Activated naive CD8-positive, alpha-beta T cell treated with anti-CD3 and anti-CD28 coated beads, Interleukin-2, amount 10 ng/mL, durations not matched to agents 7 days and 5 days (primary cell): ENCODE measurements around the gene CD40. TPM values are rescaled to one million over a fixed set of nuclear protein-coding genes. Genes with fewer than 3 reads are reported as not detected.
A peak's percentile ranks its signal among the peaks of the same experiment; 100 is the strongest.

Source experiments
- ATAC-seq: fragments of 150-1000 bp; cut with Tn5 transposase; one replicate; pipeline ENCODE4 v1.10.0; 2021; ENCODE audit warnings: low read depth, moderate library complexity
- POLR2A ChIA-PET: fragments of 350-600 bp; sonication (Branson Sonifier 250); formaldehyde crosslinking; loops from one replicate; lab custom pipeline; 2021; ENCODE audit warnings: antibody characterized with exemption; lab: Charles Lee
- DNase-seq: peaks from one replicate; pipeline ENCODE4 v3.0.0; 2021
- H3K27ac Mint-ChIP-seq: one replicate; pipeline ENCODE4 v1.8.0; 2022; ENCODE audit warnings: mild to moderate bottlenecking, mixed read lengths
- H3K27me3 Mint-ChIP-seq: one replicate; pipeline ENCODE4 v1.8.0; 2022; ENCODE audit warnings: mild to moderate bottlenecking, moderate library complexity, mixed read lengths
- H3K36me3 Mint-ChIP-seq: one replicate; pipeline ENCODE4 v1.8.0; 2021; ENCODE audit warnings: mild to moderate bottlenecking, mixed read lengths
- H3K4me1 Mint-ChIP-seq: one replicate; pipeline ENCODE4 v1.8.0; 2021; ENCODE audit warnings: mixed read lengths
- H3K4me3 Mint-ChIP-seq: one replicate; pipeline ENCODE4 v1.8.0; 2022; ENCODE audit warnings: mild to moderate bottlenecking, moderate library complexity, mixed read lengths
- H3K9me3 Mint-ChIP-seq: one replicate; pipeline ENCODE4 v1.8.0; 2021; ENCODE audit warnings: mixed read lengths
- total RNA-seq, 2 experiments: library from RNA; stranded (reverse); gene quantifications; one replicate each; pipeline ENCODE4 v1.2.3, GENCODE V29; 2021

CD40 gene
- total RNA-seq, 2 experiments from 2014 or later, result 3.0 to 3.1 TPM

- POLR2A ChIA-PET, result no interaction called here
- no peak overlapping the region for H3K4me3 Mint-ChIP-seq
- no peaks in the 10 kb centered on the region for H3K36me3 Mint-ChIP-seq
- ATAC-seq (no peak), DNase-seq (no peak)
- H3K9me3 Mint-ChIP-seq, result no peaks in the 10 kb centered on the region
- H3K27me3 Mint-ChIP-seq, result peaks cover 58% of the 10 kb centered on the region
- H3K27ac Mint-ChIP-seq, result no peak overlapping the region
- H3K4me1 Mint-ChIP-seq, result peaks cover 1% of the 10 kb centered on the region
Observed at GRCh38 chr20:46104262-46104661, 13.9 kb upstream of the CD40 start.

GRCh38 chr20:46107061-46107460, 11.1 kb upstream of the CD40 start:
- POLR2A ChIA-PET, result no interaction called here
- Mint-ChIP-seq H3K27ac (no peak overlapping the region), H3K36me3 (no peaks in the 10 kb centered on the region), H3K4me1 (peaks cover 6% of the 10 kb centered on the region), H3K9me3 (no peaks in the 10 kb centered on the region), H3K27me3 (peaks cover 46% of the 10 kb centered on the region), H3K4me3 (no peak overlapping the region)
- ATAC-seq, result no peak
- no peak for DNase-seq

- ATAC-seq (no peak), DNase-seq (no peak)
- Mint-ChIP-seq H3K9me3 (no peaks in the 10 kb centered on the region), H3K36me3 (no peaks in the 10 kb centered on the region), H3K4me3 (no peak overlapping the region), H3K27me3 (peaks cover 36% of the 10 kb centered on the region), H3K27ac (no peak overlapping the region), H3K4me1 (peaks cover 6% of the 10 kb centered on the region)
- POLR2A ChIA-PET, result no interaction called here
Observed at GRCh38 chr20:46108435-46108841, 9.7 kb upstream of the CD40 start.

GRCh38 chr20:46108976-46109375, 9.1 kb upstream of the CD40 start:
- POLR2A ChIA-PET, result no interaction called here
- Mint-ChIP-seq H3K4me3 (no peak overlapping the region), H3K9me3 (no peaks in the 10 kb centered on the region), H3K27me3 (peaks cover 37% of the 10 kb centered on the region), H3K27ac (no peak overlapping the region), H3K4me1 (peaks cover 6% of the 10 kb centered on the region), H3K36me3 (no peaks in the 10 kb centered on the region)
- no peak for ATAC-seq
- no peak for DNase-seq

- ATAC-seq, result peak; percentile 47
- Mint-ChIP-seq H3K4me1 (peaks cover 6% of the 10 kb centered on the region), H3K27me3 (peaks cover 35% of the 10 kb centered on the region), H3K36me3 (no peaks in the 10 kb centered on the region), H3K9me3 (no peaks in the 10 kb centered on the region), H3K27ac (no peak overlapping the region), H3K4me3 (no peak overlapping the region)
- POLR2A ChIA-PET, result no interaction called here
- no peak for DNase-seq
Observed at GRCh38 chr20:46111028-46111835, 6.9 kb upstream of the CD40 start.

- H3K9me3 Mint-ChIP-seq, result no peaks in the 10 kb centered on the region
- no peak overlapping the region for H3K4me3 Mint-ChIP-seq
- POLR2A ChIA-PET, result no interaction called here
- peaks cover 38% of the 10 kb centered on the region for H3K27me3 Mint-ChIP-seq
- ATAC-seq (no peak), DNase-seq (no peak)
- no peak overlapping the region for H3K27ac Mint-ChIP-seq
- H3K36me3 Mint-ChIP-seq, result no peaks in the 10 kb centered on the region
- H3K4me1 Mint-ChIP-seq, result peaks cover 6% of the 10 kb centered on the region
Observed at GRCh38 chr20:46111836-46112212, 6.3 kb upstream of the CD40 start.

- DNase-seq, result no peak
- H3K4me1 Mint-ChIP-seq, result peaks cover 6% of the 10 kb centered on the region
- ATAC-seq, result no peak
- H3K27ac Mint-ChIP-seq, result no peak overlapping the region
- peaks cover 34% of the 10 kb centered on the region for H3K27me3 Mint-ChIP-seq
- POLR2A ChIA-PET, result no interaction called here
- H3K36me3 Mint-ChIP-seq, result no peaks in the 10 kb centered on the region
- H3K4me3 Mint-ChIP-seq, result no peak overlapping the region
- no peaks in the 10 kb centered on the region for H3K9me3 Mint-ChIP-seq
Observed at GRCh38 chr20:46112430-46113112, 5.5 kb upstream of the CD40 start.

- no peaks in the 10 kb centered on the region for H3K36me3 Mint-ChIP-seq
- H3K27ac Mint-ChIP-seq, result no peak overlapping the region
- DNase-seq, result no peak
- no peak overlapping the region for H3K4me3 Mint-ChIP-seq
- peaks cover 34% of the 10 kb centered on the region for H3K27me3 Mint-ChIP-seq
- H3K4me1 Mint-ChIP-seq, result peaks cover 7% of the 10 kb centered on the region
- POLR2A ChIA-PET, result no interaction called here
- ATAC-seq, result no peak
- no peaks in the 10 kb centered on the region for H3K9me3 Mint-ChIP-seq
Observed at GRCh38 chr20:46113113-46113470, 5.0 kb upstream of the CD40 start.

GRCh38 chr20:46114449-46114848, 3.7 kb upstream of the CD40 start:
- POLR2A ChIA-PET, result no interaction called here
- Mint-ChIP-seq H3K36me3 (no peaks in the 10 kb centered on the region), H3K27ac (no peak overlapping the region), H3K27me3 (peaks cover 34% of the 10 kb centered on the region), H3K9me3 (no peaks in the 10 kb centered on the region), H3K4me1 (peaks cover 11% of the 10 kb centered on the region), H3K4me3 (no peak overlapping the region)
- DNase-seq (no peak), ATAC-seq (no peak)

- POLR2A ChIA-PET, result no interaction called here
- Mint-ChIP-seq H3K27me3 (peaks cover 20% of the 10 kb centered on the region), H3K36me3 (no peaks in the 10 kb centered on the region), H3K9me3 (no peaks in the 10 kb centered on the region), H3K4me1 (peaks cover 7% of the 10 kb centered on the region), H3K27ac (no peak overlapping the region), H3K4me3 (peak overlapping the region; percentile 93)
- DNase-seq, result no peak
- ATAC-seq, result peak; percentile 41
Observed at GRCh38 chr20:46118481-46119020, 437 bp downstream of the CD40 start.

- DNase-seq, result no peak
- ATAC-seq, result no peak
- no peaks in the 10 kb centered on the region for H3K9me3 Mint-ChIP-seq
- peak overlapping the region; percentile 20 for H3K4me3 Mint-ChIP-seq
- peaks cover 17% of the 10 kb centered on the region for H3K27me3 Mint-ChIP-seq
- H3K27ac Mint-ChIP-seq, result no peak overlapping the region
- H3K36me3 Mint-ChIP-seq, result no peaks in the 10 kb centered on the region
- POLR2A ChIA-PET, result no interaction called here
- H3K4me1 Mint-ChIP-seq, result peaks cover 11% of the 10 kb centered on the region
Observed at GRCh38 chr20:46119028-46119546, 973 bp downstream of the CD40 start.

GRCh38 chr20:46119547-46119946, 1.4 kb downstream of the CD40 start:
- Mint-ChIP-seq H3K4me1 (peaks cover 11% of the 10 kb centered on the region), H3K9me3 (no peaks in the 10 kb centered on the region), H3K36me3 (no peaks in the 10 kb centered on the region), H3K27ac (no peak overlapping the region), H3K4me3 (no peak overlapping the region), H3K27me3 (peaks cover 17% of the 10 kb centered on the region)
- POLR2A ChIA-PET, result no interaction called here
- no peak for DNase-seq
- no peak for ATAC-seq

- no peak overlapping the region for H3K4me3 Mint-ChIP-seq
- POLR2A ChIA-PET, result no interaction called here
- H3K36me3 Mint-ChIP-seq, result no peaks in the 10 kb centered on the region
- H3K4me1 Mint-ChIP-seq, result peaks cover 11% of the 10 kb centered on the region
- H3K27me3 Mint-ChIP-seq, result peaks cover 14% of the 10 kb centered on the region
- no peak for ATAC-seq
- H3K27ac Mint-ChIP-seq, result no peak overlapping the region
- no peaks in the 10 kb centered on the region for H3K9me3 Mint-ChIP-seq
- no peak for DNase-seq
Observed at GRCh38 chr20:46120136-46120535, 2.0 kb downstream of the CD40 start.
